GM23338 (cell line): ENCODE results near the gene BIN1. TPM values are rescaled to one million over a fixed set of nuclear protein-coding genes. Genes with fewer than 3 reads are reported as not detected.

Experiments
- ATAC-seq: fragments of 200-7000 bp; cut with Tn5 transposase; 3 replicates; pipeline ENCODE4 v1.9.1; 2020
- DNase-seq: peaks from one replicate; pipeline ENCODE4 v3.0.0-alpha.2; 2015; ENCODE audit warnings: low spot score
- H2AFZ ChIP-seq: fragments of 200-600 bp; sonication (generic); 2 replicates; pipeline ENCODE4 v1.8.0; 2016; ENCODE audit warnings: antibody characterized with exemption, mild to moderate bottlenecking, moderate library complexity
- H3F3A ChIP-seq: fragments of 200-600 bp; sonication (generic); replicated peaks from 2 replicates; pipeline ENCODE4 v1.8.0; 2017; ENCODE audit warnings: antibody characterized with exemption, mixed run types, low read depth
- H3K27ac ChIP-seq: fragments of 200-600 bp; sonication (generic); 2 replicates; pipeline ENCODE4 v1.6.1; 2016; ENCODE audit warnings: low read depth
- H3K27me3 ChIP-seq: fragments of 200-600 bp; sonication (generic); 2 replicates; pipeline ENCODE4 v1.8.0; 2016; ENCODE audit warnings: mild to moderate bottlenecking, mixed run types, moderate library complexity; ENCODE audit not compliant: insufficient read depth
- H3K36me3 ChIP-seq: fragments of 200-600 bp; sonication (generic); 2 replicates; pipeline ENCODE4 v1.8.0; 2016; ENCODE audit warnings: mild to moderate bottlenecking; ENCODE audit not compliant: insufficient read depth
- H3K4me1 ChIP-seq: fragments of 200-600 bp; sonication (generic); 2 replicates; pipeline ENCODE4 v1.8.0; 2016; ENCODE audit warnings: mild to moderate bottlenecking, moderate library complexity; ENCODE audit not compliant: insufficient read depth
- H3K4me2 ChIP-seq: fragments of 200-600 bp; sonication (generic); 2 replicates; pipeline ENCODE4 v1.7.1; 2017; ENCODE audit warnings: mixed run types
- H3K4me3 ChIP-seq: fragments of 200-600 bp; sonication (generic); 2 replicates; pipeline ENCODE4 v1.6.1; 2016; ENCODE audit warnings: mixed run types
- H3K79me2 ChIP-seq: fragments of 200-600 bp; sonication (generic); replicated peaks from 2 replicates; pipeline ENCODE4 v1.8.0; 2017; ENCODE audit warnings: mild to moderate bottlenecking; ENCODE audit not compliant: insufficient read depth
- H3K9me2 ChIP-seq: fragments of 200-600 bp; sonication (generic); 2 replicates; pipeline ENCODE4 v1.8.0; 2017; ENCODE audit not compliant: insufficient read depth
- H4K20me1 ChIP-seq: fragments of 200-600 bp; sonication (generic); replicated peaks from 2 replicates; pipeline ENCODE4 v1.8.0; 2017; ENCODE audit warnings: mild to moderate bottlenecking; ENCODE audit not compliant: insufficient read depth
- H3K27ac Mint-ChIP-seq: 2 replicates; pipeline ENCODE4 v1.8.0; 2020; ENCODE audit warnings: inconsistent platforms, mild to moderate bottlenecking, moderate library complexity, mixed read lengths
- H3K27me3 Mint-ChIP-seq: 3 replicates; pipeline ENCODE4 v1.8.0; 2022; ENCODE audit warnings: low read depth, mild to moderate bottlenecking, moderate library complexity, mixed read lengths, inconsistent platforms; ENCODE audit not compliant: insufficient read depth, poor library complexity
- H3K36me3 Mint-ChIP-seq: 3 replicates; pipeline ENCODE4 v1.8.0; 2021; ENCODE audit warnings: low read depth, mild to moderate bottlenecking, inconsistent platforms, moderate library complexity, mixed read lengths
- H3K4me1 Mint-ChIP-seq: 3 replicates; pipeline ENCODE4 v1.8.0; 2020; ENCODE audit warnings: mild to moderate bottlenecking, inconsistent platforms, mixed read lengths
- H3K4me3 Mint-ChIP-seq: 3 replicates; pipeline ENCODE4 v1.8.0; 2021; ENCODE audit warnings: moderate library complexity, mild to moderate bottlenecking, inconsistent platforms, mixed read lengths
- H3K9me3 Mint-ChIP-seq: 3 replicates; pipeline ENCODE4 v1.8.0; 2020; ENCODE audit warnings: moderate library complexity, mild to moderate bottlenecking, inconsistent platforms, mixed read lengths
- ETS1 ChIP-seq: IDR thresholded peaks from 2 replicates; pipeline ENCODE4 v1.6.1; 2016; ENCODE audit warnings: antibody characterized with exemption
- EZH2 ChIP-seq: fragments of 200-600 bp; sonication (generic); IDR thresholded peaks from one replicate; pipeline ENCODE4 v1.8.0; 2017; ENCODE audit warnings: antibody characterized with exemption, mild to moderate bottlenecking, low read depth; ENCODE audit not compliant: unreplicated experiment
- EZH2phosphoT487 ChIP-seq: fragments of 200-600 bp; sonication (generic); IDR thresholded peaks from one replicate; pipeline ENCODE4 v1.8.1; 2018; ENCODE audit warnings: antibody characterized with exemption; ENCODE audit not compliant: unreplicated experiment
- JUNB ChIP-seq: IDR thresholded peaks from one replicate; pipeline ENCODE4 v1.6.1; 2016; ENCODE audit warnings: antibody characterized with exemption; ENCODE audit not compliant: unreplicated experiment
- NANOG ChIP-seq: IDR thresholded peaks from 2 replicates; pipeline ENCODE4 v1.6.1; 2016; ENCODE audit warnings: antibody characterized with exemption, borderline replicate concordance
- REST ChIP-seq: IDR thresholded peaks from one replicate; pipeline ENCODE4 v1.6.1; 2018; ENCODE audit warnings: antibody characterized with exemption; ENCODE audit not compliant: unreplicated experiment
- ZNF114 ChIP-seq: fragments of 250-450 bp; sonication (Bioruptor Pico); IDR thresholded peaks from 2 replicates; pipeline ENCODE4 v1.5.0; 2020; ENCODE audit warnings: mild to moderate bottlenecking, moderate library complexity
- ZNF331 ChIP-seq: fragments of 250-450 bp; sonication (Bioruptor Pico); IDR thresholded peaks from 2 replicates; pipeline ENCODE4 v1.5.0; 2020; ENCODE audit warnings: low read depth, mild to moderate bottlenecking, moderate library complexity
- polyA plus RNA-seq: library from polyadenylated mRNA; unstranded; fragments of >200 nt; fragmentation: Nextera tagmentation; extraction: Ambion mirVana; gene quantifications from 2 replicates; pipeline ENCODE4 v1.2.1, GENCODE V29; 2016
- total RNA-seq: library from RNA; depleted of rRNA; stranded (reverse); fragments of >200 nt; shearing (Covaris generic); gene quantifications from 2 replicates; pipeline ENCODE4 v1.2.3, GENCODE V29; 2014

Gene BIN1
- total and polyA plus RNA-seq, 2 experiments from 2014 or later: 30.1 to 56.4 TPM

GRCh38 chr2:127103243-127104165 lies 3.5 kb downstream of the BIN1 start (continued):
- no peak for TF ChIP-seq ZNF114 (CRISPR knock-in tag)
- TF ChIP-seq ETS1: no peak
- no peak for TF ChIP-seq EZH2phosphoT487
- no peak for TF ChIP-seq EZH2

GRCh38 chr2:127102521-127103242 lies 4.3 kb downstream of the BIN1 start:
- H3K27ac Mint-ChIP-seq: peak overlapping the region; percentile 44; the same call in 1 of the 2 replicates
- Histone ChIP-seq H4K20me1 (peaks cover 3% of the 10 kb centered on the region; the same call in 1 of the 2 replicates), H3F3A (peaks cover 3% of the 10 kb centered on the region), H3K4me1 (peaks cover 18% of the 10 kb centered on the region; the same call in 1 of the 2 replicates), H3K4me2 (no peak overlapping the region), H3K27ac (no peak overlapping the region), H2AFZ (no peak overlapping the region), H3K27me3 (no peaks in the 10 kb centered on the region), H3K9me2 (no peaks in the 10 kb centered on the region), H3K36me3 (no peaks in the 10 kb centered on the region), H3K79me2 (peaks cover 54% of the 10 kb centered on the region), H3K4me3 (no peak overlapping the region)
- TF ChIP-seq EZH2phosphoT487: no peak
- H3K9me3 Mint-ChIP-seq: no peaks in the 10 kb centered on the region; the same call in 2 of the 3 replicates
- peaks cover 44% of the 10 kb centered on the region for H3K4me1 Mint-ChIP-seq
- 0 out of 3 replicates have a peak, but pooled peaks cover 5% of the 10 kb centered on the region for H3K36me3 Mint-ChIP-seq
- ATAC-seq (no peak), DNase-seq (no peak)
- H3K27me3 Mint-ChIP-seq: peaks cover 10% of the 10 kb centered on the region
- H3K4me3 Mint-ChIP-seq: no peak overlapping the region

- H3K36me3 ChIP-seq: no peaks in the 10 kb centered on the region
- no peak overlapping the region for H3K27ac Mint-ChIP-seq
- H3F3A ChIP-seq: no peaks in the 10 kb centered on the region
- H3K4me3 ChIP-seq: no peak overlapping the region
- peaks cover 3% of the 10 kb centered on the region; the same call in 1 of the 2 replicates for H4K20me1 ChIP-seq
- H3K4me1 Mint-ChIP-seq: peaks cover 45% of the 10 kb centered on the region
- H3K9me2 ChIP-seq: no peaks in the 10 kb centered on the region
- H3K27me3 Mint-ChIP-seq: peaks cover 10% of the 10 kb centered on the region
- no peaks in the 10 kb centered on the region; the same call in 2 of the 3 replicates for H3K9me3 Mint-ChIP-seq
- TF ChIP-seq ZNF331 (CRISPR knock-in tag): no peak
- TF ChIP-seq JUNB: no peak
- no peak for TF ChIP-seq REST
- no peak for TF ChIP-seq NANOG
- no peak overlapping the region for H3K27ac ChIP-seq
- no peak overlapping the region for H3K4me2 ChIP-seq
- peaks cover 16% of the 10 kb centered on the region; the same call in 1 of the 2 replicates for H3K4me1 ChIP-seq
- H3K27me3 ChIP-seq: no peaks in the 10 kb centered on the region
- H3K4me3 Mint-ChIP-seq: no peak overlapping the region
- peaks cover 54% of the 10 kb centered on the region for H3K79me2 ChIP-seq
- H2AFZ ChIP-seq: no peak overlapping the region
- 0 out of 3 replicates have a peak, but pooled peaks cover 5% of the 10 kb centered on the region for H3K36me3 Mint-ChIP-seq
- DNase-seq: no peak
- ATAC-seq: no peak
These were observed 5.0 kb downstream of the BIN1 start for GRCh38 chr2:127101756-127102477.
